CD4-positive, alpha-beta T cell treated with Interleukin-1 beta for 1 hour (primary cell): ENCODE measurements around the gene PCNT.
"Not testable (repeated sequence)": the region's sequence is repeated elsewhere in the genome, so short reads cannot be mapped to it uniquely, and the experiment has no call there.

Experiments
- DNase-seq, 2 donors: peaks; one replicate each; pipeline ENCODE4 v3.0.0-alpha.2; 2020 to 2022

Gene PCNT

GRCh38 chr21:46458315-46459023, 134.5 kb downstream of the PCNT start, which contains the start of gene DIP2A:
TSS of gene DIP2A (plus strand) at chr21:46458891. CDS start at chr21:46459132, 241 bp downstream.
- peak; percentile 96 to 97 for DNase-seq

GRCh38 chr21:46459024-46459355, 135.0 kb downstream of the PCNT start:
- DNase-seq: no peak

- DNase-seq: peak in 1 of 2 donors; percentile 7
These were observed 135.6 kb downstream of the PCNT start for GRCh38 chr21:46459356-46460112.

- DNase-seq: no peak
These were observed 138.0 kb downstream of the PCNT start for GRCh38 chr21:46461909-46462308.

GRCh38 chr21:46465153-46465552, 141.2 kb downstream of the PCNT start:
- DNase-seq: not testable (repeated sequence)

GRCh38 chr21:46465651-46466050, 141.7 kb downstream of the PCNT start:
- DNase-seq: no peak

GRCh38 chr21:46468108-46468774, 144.3 kb downstream of the PCNT start:
- DNase-seq: no peak

GRCh38 chr21:46469275-46469674, 145.3 kb downstream of the PCNT start:
- DNase-seq: no peak

- DNase-seq: no peak
These were observed 147.6 kb downstream of the PCNT start for GRCh38 chr21:46471514-46471913.

GRCh38 chr21:46472246-46472645, 148.3 kb downstream of the PCNT start:
- DNase-seq: no peak

- no peak for DNase-seq
These were observed 150.4 kb downstream of the PCNT start for GRCh38 chr21:46474382-46474781.

- no peak for DNase-seq
These were observed 151.3 kb downstream of the PCNT start for GRCh38 chr21:46475296-46475695.

- DNase-seq: no peak
These were observed 153.8 kb downstream of the PCNT start for GRCh38 chr21:46477765-46478164.

- DNase-seq: no peak
These were observed 155.0 kb downstream of the PCNT start for GRCh38 chr21:46478910-46479309.

GRCh38 chr21:46480466-46480865, 156.5 kb downstream of the PCNT start:
- DNase-seq: no peak

- DNase-seq: no peak
These were observed 158.4 kb downstream of the PCNT start for GRCh38 chr21:46482225-46482845.

- DNase-seq: no peak
These were observed 158.9 kb downstream of the PCNT start for GRCh38 chr21:46482846-46483231.

- peak; percentile 9 to 19 for DNase-seq
These were observed 159.6 kb downstream of the PCNT start for GRCh38 chr21:46483300-46484295.

- no peak for DNase-seq
These were observed 162.6 kb downstream of the PCNT start for GRCh38 chr21:46486481-46487126.

GRCh38 chr21:46489162-46489663, 165.3 kb downstream of the PCNT start:
- DNase-seq: no peak

- no peak for DNase-seq
These were observed 165.8 kb downstream of the PCNT start for GRCh38 chr21:46489800-46490199.
